ENCODE results near the gene RNF212B. TPM values are rescaled to one million over a fixed set of nuclear protein-coding genes. Genes with fewer than 3 reads are reported as not detected.

Gene RNF212B
- total and polyA plus RNA-seq, 2 of the 13 experiments (the other 11 are each of a cell fraction or from before 2014, with no cell fraction given) = 0.05 TPM; not detected in 1

GRCh38 chr14:23307687-23308644 is 70.2 kb downstream of the RNF212B start (continued):
- TF ChIP-seq ZNF816 (CRISPR knock-in tag; IDR thresholded peaks at IDR 0.05; ENCODE audit: borderline replicate concordance) (no peak), HIC2 (CRISPR knock-in tag; IDR thresholded peaks at IDR 0.05; ENCODE audit: low read depth) (no peak), ZBTB34 (CRISPR knock-in tag; IDR thresholded peaks at IDR 0.05) (no peak), YEATS2 (CRISPR knock-in tag; IDR thresholded peaks at IDR 0.05; ENCODE audit: borderline replicate concordance) (no peak), ZMYM2 (CRISPR knock-in tag; IDR thresholded peaks at IDR 0.05) (0 out of 2 replicates have a peak, but pooled peaks have one; percentile 61), MEIS2 (CRISPR knock-in tag; IDR thresholded peaks at IDR 0.05) (no peak), ZNF644 (CRISPR knock-in tag; IDR thresholded peaks at IDR 0.05; ENCODE audit: low read depth) (no peak), NFIB (CRISPR knock-in tag; IDR thresholded peaks at IDR 0.05; ENCODE audit: borderline replicate concordance) (no peak), PTBP1 (IDR thresholded peaks at IDR 0.05; ENCODE audit: low read depth, low read length, poor library complexity, severe bottlenecking) (peak; percentile 94), CHD2 (IDR thresholded peaks at IDR 0.05; ENCODE audit: low read depth, low read length) (no peak), ZNF770 (CRISPR knock-in tag; IDR thresholded peaks at IDR 0.05) (no peak), NCOR1 (IDR thresholded peaks at IDR 0.05; ENCODE audit: borderline replicate concordance, low read length) (no peak), ZBTB7A (CRISPR knock-in tag; IDR thresholded peaks at IDR 0.05) (no peak), ZNF3 (CRISPR knock-in tag; IDR thresholded peaks at IDR 0.05) (no peak), ZNF709 (CRISPR knock-in tag; IDR thresholded peaks at IDR 0.05) (no peak), THAP7 (CRISPR knock-in tag; IDR thresholded peaks at IDR 0.05) (no peak), MYNN (CRISPR knock-in tag; IDR thresholded peaks at IDR 0.05; ENCODE audit: low read depth) (no peak), ZFY (CRISPR knock-in tag; IDR thresholded peaks at IDR 0.05) (no peak), ZNF772 (CRISPR knock-in tag; IDR thresholded peaks at IDR 0.05) (no peak), MTF1 (CRISPR knock-in tag; IDR thresholded peaks at IDR 0.05) (no peak), ZNF629 (CRISPR knock-in tag; conservative IDR thresholded peaks at IDR 0.05) (no peak)

Data from HepG2 (cell line).